OCI-LY7 (cell line): ENCODE results near the gene TLDC2. TPM values are rescaled to one million over a fixed set of nuclear protein-coding genes. Genes with fewer than 3 reads are reported as not detected.

Experiments
- BruUV-seq: library from RNA; stranded (reverse); fragments of 400-500 nt; replicated peaks from 2 replicates; lab custom pipeline; 2021; lab: Mats Ljungman, UMichigan
- CTCF ChIA-PET: fragments of 300-600 bp; sonication (Branson Sonifier 250); formaldehyde crosslinking; loops from one replicate; lab custom pipeline; 2022; ENCODE audit warnings: antibody characterized with exemption; ENCODE audit not compliant: unreplicated experiment; lab: Charles Lee
- POLR2A ChIA-PET: fragments of 300-600 bp; sonication (Branson Sonifier 250); formaldehyde crosslinking; loops from one replicate; lab custom pipeline; 2022; ENCODE audit warnings: antibody characterized with exemption; lab: Charles Lee
- DNase-seq: peaks from one replicate; pipeline ENCODE4 v3.0.0-alpha.2; 2015; ENCODE audit warnings: low spot score
- H2AFZ ChIP-seq: fragments of 200-600 bp; sonication (generic), shearing (Covaris generic); 2 replicates; pipeline ENCODE4 v1.6.1; 2014; ENCODE audit warnings: mild to moderate bottlenecking, antibody characterized with exemption, low read length, moderate library complexity
- H3K27ac ChIP-seq: fragments of 200-600 bp; sonication (generic); 2 replicates; pipeline ENCODE4 v1.5.1; 2014; ENCODE audit warnings: mixed run types, low read depth, mild to moderate bottlenecking, moderate library complexity, low read length, inconsistent platforms; ENCODE audit not compliant: poor library complexity, severe bottlenecking
- H3K36me3 ChIP-seq: fragments of 200-600 bp; sonication (generic); 2 replicates; pipeline ENCODE4 v1.6.1; 2014; ENCODE audit warnings: mild to moderate bottlenecking, antibody characterized with exemption, low read length, moderate library complexity, mixed read lengths; ENCODE audit not compliant: insufficient read depth
- H3K4me1 ChIP-seq: fragments of 200-600 bp; sonication (generic); 2 replicates; pipeline ENCODE4 v1.5.1; 2014; ENCODE audit warnings: mild to moderate bottlenecking, low read length; ENCODE audit not compliant: insufficient read depth, poor library complexity, severe bottlenecking
- H3K4me2 ChIP-seq: fragments of 200-600 bp; sonication (generic); 2 replicates; pipeline ENCODE4 v1.6.1; 2014; ENCODE audit warnings: mild to moderate bottlenecking, low read length
- H3K4me3 ChIP-seq: fragments of 200-600 bp; sonication (generic); 2 replicates; pipeline ENCODE4 v1.5.1; 2014; ENCODE audit warnings: mild to moderate bottlenecking, low read depth, low read length; ENCODE audit not compliant: poor library complexity, severe bottlenecking
- H3K79me2 ChIP-seq: fragments of 200-600 bp; sonication (generic); 2 replicates; pipeline ENCODE4 v1.6.1; 2016; ENCODE audit warnings: low read depth, mild to moderate bottlenecking, low read length, moderate library complexity, mixed read lengths; ENCODE audit not compliant: insufficient read depth
- H3K9me2 ChIP-seq: fragments of 200-600 bp; sonication (generic); 2 replicates; pipeline ENCODE4 v1.6.1; 2016; ENCODE audit warnings: mild to moderate bottlenecking, low read length, mixed read lengths; ENCODE audit not compliant: insufficient read depth
- H3K9me3 ChIP-seq: fragments of 200-600 bp; sonication (generic); 2 replicates; pipeline ENCODE4 v1.6.1; 2014; ENCODE audit warnings: mild to moderate bottlenecking, mixed run types, low read length, mixed read lengths
- H4K20me1 ChIP-seq: fragments of 200-600 bp; sonication (generic); 2 replicates; pipeline ENCODE4 v1.6.1; 2014; ENCODE audit warnings: mild to moderate bottlenecking, antibody characterized with exemption, low read length, moderate library complexity, mixed read lengths; ENCODE audit not compliant: insufficient read depth
- EZH2phosphoT487 ChIP-seq: fragments of 200-600 bp; sonication (generic); IDR thresholded peaks from 2 replicates; pipeline ENCODE4 v1.6.1; 2018; ENCODE audit warnings: low read depth, borderline replicate concordance, mild to moderate bottlenecking, mixed run types, antibody characterized with exemption, low read length, moderate library complexity, mixed read lengths
- intact Hi-C: fragments of 100-400 bp; cut with micrococcal nuclease; formaldehyde crosslinking; loops from one replicate; pipeline ENCODE4 v1.10.0; 2022; ENCODE audit not compliant: unreplicated experiment
- total RNA-seq, 2 experiments: library from RNA; depleted of rRNA in 1 of 2; stranded (reverse); fragments of >200 nt in 1 of 2; shearing (Covaris generic) in 1 of 2; gene quantifications; 2 replicates each; pipeline ENCODE4 v1.2.3, GENCODE V29; 2014 to 2022
- TF ChIP-seq, protein P1 (sequence below): fragments of 200-600 bp; sonication (generic); conservative IDR thresholded peaks from 2 replicates; pipeline ENCODE4 v1.5.1; 2014; ENCODE audit warnings: mild to moderate bottlenecking, antibody characterized with exemption, low read length, moderate library complexity, mixed read lengths

Gene TLDC2
- total RNA-seq, 2 experiments from 2014 or later, result not detected

DNA sequence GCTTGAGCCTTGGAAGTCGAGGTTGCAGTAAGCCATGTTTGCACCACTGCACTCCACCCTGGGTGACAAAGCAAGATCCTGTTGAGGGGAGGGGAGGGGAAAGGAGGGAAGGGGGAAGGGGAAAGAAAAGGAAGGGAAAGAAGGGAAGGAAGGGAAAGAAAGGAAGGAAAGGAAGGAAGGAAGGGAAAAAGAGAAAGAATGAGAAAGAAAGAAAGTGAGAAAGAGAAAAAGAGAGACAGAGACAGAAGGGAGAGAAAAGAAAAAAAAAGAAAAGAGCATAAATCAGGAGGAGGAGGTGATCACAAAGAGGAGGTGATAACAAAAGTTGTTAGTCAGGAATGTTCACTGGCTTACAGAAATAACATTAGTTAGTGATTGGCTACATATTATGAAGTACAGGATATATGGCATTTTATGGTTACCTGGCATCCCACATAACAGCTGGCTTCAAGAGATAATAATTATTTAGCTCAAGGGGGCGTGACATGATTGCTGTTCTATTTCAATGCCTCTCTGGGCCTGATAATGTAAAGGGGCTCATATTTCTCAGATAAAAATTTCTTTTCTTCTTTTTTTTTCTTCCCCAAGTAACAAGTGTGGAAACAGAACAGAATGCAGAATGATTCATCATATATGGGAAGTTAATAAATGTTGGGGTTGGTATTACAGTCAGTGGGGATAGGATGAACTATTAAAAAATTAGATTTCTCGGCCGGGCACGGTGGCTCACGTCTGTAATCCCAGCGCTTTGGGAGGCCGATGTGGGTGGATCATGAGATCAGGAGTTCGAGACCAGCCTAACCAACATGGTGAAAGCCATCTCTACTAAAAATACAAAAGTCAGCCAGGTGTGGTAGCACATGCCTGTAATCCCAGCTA is 48.5 kb downstream of the TLDC2 start:
- DNase-seq, result no peak
- H3K27ac ChIP-seq, result no peak overlapping the region
- H3K9me3 ChIP-seq, result no peaks in the 10 kb centered on the region
- POLR2A ChIA-PET, result no interaction called here
- no peaks in the 10 kb centered on the region for H3K9me2 ChIP-seq
- H3K36me3 ChIP-seq, result peaks cover 24% of the 10 kb centered on the region
- CTCF ChIA-PET, result no interaction called here
- TF ChIP-seq, protein P1, sequence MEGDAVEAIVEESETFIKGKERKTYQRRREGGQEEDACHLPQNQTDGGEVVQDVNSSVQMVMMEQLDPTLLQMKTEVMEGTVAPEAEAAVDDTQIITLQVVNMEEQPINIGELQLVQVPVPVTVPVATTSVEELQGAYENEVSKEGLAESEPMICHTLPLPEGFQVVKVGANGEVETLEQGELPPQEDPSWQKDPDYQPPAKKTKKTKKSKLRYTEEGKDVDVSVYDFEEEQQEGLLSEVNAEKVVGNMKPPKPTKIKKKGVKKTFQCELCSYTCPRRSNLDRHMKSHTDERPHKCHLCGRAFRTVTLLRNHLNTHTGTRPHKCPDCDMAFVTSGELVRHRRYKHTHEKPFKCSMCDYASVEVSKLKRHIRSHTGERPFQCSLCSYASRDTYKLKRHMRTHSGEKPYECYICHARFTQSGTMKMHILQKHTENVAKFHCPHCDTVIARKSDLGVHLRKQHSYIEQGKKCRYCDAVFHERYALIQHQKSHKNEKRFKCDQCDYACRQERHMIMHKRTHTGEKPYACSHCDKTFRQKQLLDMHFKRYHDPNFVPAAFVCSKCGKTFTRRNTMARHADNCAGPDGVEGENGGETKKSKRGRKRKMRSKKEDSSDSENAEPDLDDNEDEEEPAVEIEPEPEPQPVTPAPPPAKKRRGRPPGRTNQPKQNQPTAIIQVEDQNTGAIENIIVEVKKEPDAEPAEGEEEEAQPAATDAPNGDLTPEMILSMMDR, result no peak
- no peak for TF ChIP-seq EZH2phosphoT487
- intact Hi-C loops, result no loop called here
- no peaks in the 10 kb centered on the region for H3K4me1 ChIP-seq
- no peak overlapping the region for H2AFZ ChIP-seq
- H3K79me2 ChIP-seq, result no peaks in the 10 kb centered on the region
- no peak overlapping the region for H3K4me2 ChIP-seq
- H4K20me1 ChIP-seq, result no peaks in the 10 kb centered on the region
- no peak overlapping the region for H3K4me3 ChIP-seq
- no TSS peak for BruUV-seq

DNA sequence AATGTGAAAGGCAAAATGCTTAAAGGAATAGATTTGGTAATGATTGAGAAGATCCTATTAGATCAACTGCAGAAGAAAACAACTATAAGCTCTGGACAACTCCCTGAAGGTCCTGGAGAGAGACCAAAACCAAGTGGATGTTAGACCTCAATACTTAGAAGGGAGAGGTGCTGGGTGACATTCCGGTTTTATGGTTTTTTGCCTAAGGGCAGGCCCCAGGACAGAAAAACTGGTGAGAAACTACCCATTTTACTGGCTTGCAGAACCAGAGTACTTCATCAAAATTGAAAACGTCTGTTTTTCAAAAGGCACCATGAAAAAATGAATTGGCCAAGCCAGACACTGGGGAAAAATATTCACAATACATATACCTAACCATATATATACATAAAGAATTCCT is 49.3 kb downstream of the TLDC2 start:
- no peaks in the 10 kb centered on the region for H3K9me2 ChIP-seq
- DNase-seq, result no peak
- ChIA-PET CTCF (no interaction called here), POLR2A (interaction anchor here (1.0 kb wide), 1 partner anchor 10 kb away, joined by 3 read pairs; no protein-coding TSS in a partner anchor)
- peaks cover 27% of the 10 kb centered on the region for H3K36me3 ChIP-seq
- H4K20me1 ChIP-seq, result no peaks in the 10 kb centered on the region
- intact Hi-C loops, result no loop called here
- no peaks in the 10 kb centered on the region for H3K79me2 ChIP-seq
- no peaks in the 10 kb centered on the region for H3K9me3 ChIP-seq
- H3K4me3 ChIP-seq, result no peak overlapping the region
- no TSS peak for BruUV-seq
- H3K27ac ChIP-seq, result no peak overlapping the region
- H2AFZ ChIP-seq, result no peak overlapping the region
- no peak overlapping the region for H3K4me2 ChIP-seq
- no peaks in the 10 kb centered on the region for H3K4me1 ChIP-seq
- no peak for TF ChIP-seq EZH2phosphoT487
- TF ChIP-seq, protein P1, result no peak

DNA sequence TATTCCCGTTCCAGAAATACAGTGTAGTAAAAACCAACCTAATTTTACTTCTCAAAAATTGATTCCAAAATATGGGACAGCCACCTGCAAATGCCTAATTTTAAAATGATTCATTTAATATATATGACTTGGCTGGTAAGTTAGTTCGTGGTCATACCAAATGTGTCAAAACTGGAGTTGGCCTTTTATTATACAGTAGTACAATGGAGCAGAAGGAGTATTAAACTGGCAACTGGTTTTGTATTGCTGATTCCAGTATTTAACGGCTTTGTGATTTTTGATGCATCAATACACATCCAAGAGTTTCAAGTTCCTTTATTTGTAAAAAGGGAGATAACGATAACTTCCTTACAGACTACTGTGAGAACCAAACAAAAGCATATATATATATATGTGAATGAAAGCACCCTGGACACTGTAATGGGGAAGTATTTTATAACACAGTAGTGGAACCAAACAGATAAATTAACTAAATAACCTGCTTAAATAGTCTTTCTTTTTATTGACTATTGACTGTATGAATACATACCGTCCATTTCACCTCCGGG is 50.8 kb downstream of the TLDC2 start:
- BruUV-seq, result no TSS peak
- H3K4me3 ChIP-seq, result no peak overlapping the region
- ChIA-PET POLR2A (no interaction called here), CTCF (no interaction called here)
- H3K4me1 ChIP-seq, result no peaks in the 10 kb centered on the region
- no peak overlapping the region for H2AFZ ChIP-seq
- H3K27ac ChIP-seq, result no peak overlapping the region
- intact Hi-C loops, result no loop called here
- H3K9me2 ChIP-seq, result no peaks in the 10 kb centered on the region
- DNase-seq, result no peak
- TF ChIP-seq EZH2phosphoT487, result no peak
- TF ChIP-seq, protein P1, result no peak
- H3K4me2 ChIP-seq, result no peak overlapping the region
- peaks cover 37% of the 10 kb centered on the region for H3K36me3 ChIP-seq
- H3K79me2 ChIP-seq, result no peaks in the 10 kb centered on the region
- H4K20me1 ChIP-seq, result no peaks in the 10 kb centered on the region
- no peaks in the 10 kb centered on the region for H3K9me3 ChIP-seq
